Neural progenitor cell (in vitro differentiated cells): ENCODE data around the gene SLC6A3. TPM values are rescaled to one million over a fixed set of nuclear protein-coding genes. Genes with fewer than 3 reads are reported as not detected.

Experiments used
- DNase-seq: peaks from one replicate; pipeline ENCODE4 v3.0.0-alpha.2; 2016; ENCODE audit warnings: low spot score
- H2AFZ ChIP-seq: fragments of 200-600 bp; sonication (generic); replicated peaks from 2 replicates; pipeline ENCODE4 v1.6.1; 2016; ENCODE audit warnings: antibody characterized with exemption
- H3F3A ChIP-seq: fragments of 200-600 bp; sonication (generic); 2 replicates; pipeline ENCODE4 v1.6.1; 2016; ENCODE audit warnings: antibody characterized with exemption, low read depth
- H3K27ac ChIP-seq: fragments of 200-600 bp; sonication (generic); 2 replicates; pipeline ENCODE4 v1.5.1; 2016; ENCODE audit warnings: mild to moderate bottlenecking
- H3K27me3 ChIP-seq: fragments of 200-600 bp; sonication (generic); 2 replicates; pipeline ENCODE4 v1.6.1; 2016; ENCODE audit warnings: mild to moderate bottlenecking, moderate library complexity
- H3K36me3 ChIP-seq: fragments of 200-600 bp; sonication (generic); 2 replicates; pipeline ENCODE4 v1.5.1; 2016
- H3K4me1 ChIP-seq: fragments of 200-600 bp; sonication (generic); 2 replicates; pipeline ENCODE4 v1.6.1; 2016; ENCODE audit warnings: mixed run types
- H3K4me2 ChIP-seq: fragments of 200-600 bp; sonication (generic); 2 replicates; pipeline ENCODE4 v1.6.1; 2016
- H3K4me3 ChIP-seq: fragments of 200-600 bp; sonication (generic); 2 replicates; pipeline ENCODE4 v1.5.1; 2016
- H3K79me2 ChIP-seq: fragments of 200-600 bp; sonication (generic); 2 replicates; pipeline ENCODE4 v1.6.1; 2016; ENCODE audit warnings: low read depth
- H3K9ac ChIP-seq: fragments of 200-600 bp; sonication (generic); 2 replicates; pipeline ENCODE4 v1.6.1; 2016
- H3K9me3 ChIP-seq: fragments of 200-600 bp; sonication (generic); 2 replicates; pipeline ENCODE4 v1.5.1; 2016; ENCODE audit warnings: low read depth
- H4K20me1 ChIP-seq: fragments of 200-600 bp; sonication (generic); 2 replicates; pipeline ENCODE4 v1.6.1; 2016; ENCODE audit warnings: low read depth
- H3K27ac Mint-ChIP-seq: 3 replicates; pipeline ENCODE4 v1.8.0; 2021; ENCODE audit warnings: mixed read lengths
- H3K27me3 Mint-ChIP-seq: 2 replicates; pipeline ENCODE4 v1.8.0; 2022; ENCODE audit warnings: low read depth, mild to moderate bottlenecking, inconsistent platforms, moderate library complexity, mixed read lengths; ENCODE audit not compliant: insufficient read depth
- H3K36me3 Mint-ChIP-seq: 3 replicates; pipeline ENCODE4 v1.8.0; 2021; ENCODE audit warnings: mixed read lengths
- H3K4me1 Mint-ChIP-seq: 3 replicates; pipeline ENCODE4 v1.8.0; 2021; ENCODE audit warnings: mixed read lengths
- H3K4me3 Mint-ChIP-seq: 3 replicates; pipeline ENCODE4 v1.8.0; 2021; ENCODE audit warnings: mild to moderate bottlenecking, moderate library complexity, mixed read lengths
- H3K9me3 Mint-ChIP-seq: 3 replicates; pipeline ENCODE4 v1.8.0; 2020; ENCODE audit warnings: mixed read lengths
- CTCF ChIP-seq: fragments of 200-600 bp; sonication (generic); IDR thresholded peaks from 2 replicates; pipeline ENCODE4 v1.5.1; 2017; ENCODE audit warnings: antibody characterized with exemption, mild to moderate bottlenecking
- EZH2 ChIP-seq: fragments of 200-600 bp; sonication (generic); IDR thresholded peaks from 2 replicates; pipeline ENCODE4 v1.6.1; 2017; ENCODE audit warnings: antibody characterized with exemption, mild to moderate bottlenecking, moderate library complexity
- EZH2phosphoT487 ChIP-seq: fragments of 200-600 bp; sonication (generic); IDR thresholded peaks from 2 replicates; pipeline ENCODE4 v1.6.1; 2017; ENCODE audit warnings: antibody characterized with exemption
- total RNA-seq: library from RNA; depleted of rRNA; stranded (reverse); fragments of >200 nt; gene quantifications from 2 replicates; pipeline ENCODE4 v1.2.3, GENCODE V29; 2015; ENCODE audit warnings: low replicate concordance

The SLC6A3 gene
- total RNA-seq, 1 donor from 2014 or later = 0.32 TPM

- Histone ChIP-seq H2AFZ (no peak overlapping the region), H3K4me3 (no peak overlapping the region), H3K27ac (no peak overlapping the region), H3K4me1 (no peaks in the 10 kb centered on the region), H4K20me1 (no peaks in the 10 kb centered on the region), H3F3A (no peaks in the 10 kb centered on the region), H3K27me3 (peaks cover 27% of the 10 kb centered on the region), H3K36me3 (no peaks in the 10 kb centered on the region), H3K4me2 (no peak overlapping the region), H3K79me2 (no peaks in the 10 kb centered on the region), H3K9ac (no peak overlapping the region), H3K9me3 (no peaks in the 10 kb centered on the region)
- TF ChIP-seq EZH2phosphoT487 = no peak
- TF ChIP-seq CTCF = no peak
- no peak for TF ChIP-seq EZH2
- Mint-ChIP-seq H3K36me3 (no peaks in the 10 kb centered on the region), H3K27ac (no peak overlapping the region), H3K9me3 (no peaks in the 10 kb centered on the region), H3K4me1 (no peaks in the 10 kb centered on the region), H3K4me3 (no peak overlapping the region), H3K27me3 (peaks cover 25% of the 10 kb centered on the region)
- DNase-seq = no peak
Measured at GRCh38 chr5:1366514-1366913, 78.7 kb downstream of the SLC6A3 start.

- Histone ChIP-seq H3K9me3 (no peaks in the 10 kb centered on the region), H2AFZ (no peak overlapping the region), H3K27me3 (peaks cover 27% of the 10 kb centered on the region), H3K4me2 (no peak overlapping the region), H3K9ac (no peak overlapping the region), H3K27ac (no peak overlapping the region), H3F3A (no peaks in the 10 kb centered on the region), H3K79me2 (no peaks in the 10 kb centered on the region), H3K4me3 (no peak overlapping the region), H3K4me1 (no peaks in the 10 kb centered on the region), H4K20me1 (no peaks in the 10 kb centered on the region), H3K36me3 (no peaks in the 10 kb centered on the region)
- Mint-ChIP-seq H3K27me3 (peaks cover 20% of the 10 kb centered on the region), H3K36me3 (no peaks in the 10 kb centered on the region), H3K4me3 (no peak overlapping the region), H3K4me1 (no peaks in the 10 kb centered on the region), H3K9me3 (no peaks in the 10 kb centered on the region), H3K27ac (no peak overlapping the region)
- TF ChIP-seq CTCF (no peak), EZH2phosphoT487 (no peak), EZH2 (no peak)
- DNase-seq = no peak
Measured at GRCh38 chr5:1364211-1364610, 81.0 kb downstream of the SLC6A3 start.

DNA sequence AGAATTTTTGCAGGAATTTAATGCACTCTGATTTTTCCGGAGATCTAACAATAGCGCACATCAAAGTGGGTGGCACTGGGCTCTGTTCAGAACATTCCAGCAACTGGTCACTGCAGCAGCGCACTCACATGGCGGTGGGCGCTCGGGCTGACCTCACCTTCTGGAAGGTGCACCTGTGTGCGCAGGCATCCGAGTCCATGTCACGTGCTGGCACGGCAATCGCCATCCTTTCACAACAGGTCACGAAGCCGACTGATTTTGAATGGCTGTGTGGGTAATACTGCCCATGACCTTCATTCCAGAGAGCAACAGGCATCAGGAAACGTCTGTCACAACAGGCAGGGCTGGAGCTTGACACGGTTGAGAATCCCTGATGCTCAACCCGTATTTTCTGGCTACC, 81.7 kb downstream of the SLC6A3 start:
- Histone ChIP-seq H3F3A (no peaks in the 10 kb centered on the region), H3K4me3 (no peak overlapping the region), H2AFZ (no peak overlapping the region), H3K4me2 (no peak overlapping the region), H3K36me3 (no peaks in the 10 kb centered on the region), H3K79me2 (no peaks in the 10 kb centered on the region), H3K4me1 (no peaks in the 10 kb centered on the region), H3K9me3 (no peaks in the 10 kb centered on the region), H3K9ac (no peak overlapping the region), H3K27ac (no peak overlapping the region), H3K27me3 (peaks cover 27% of the 10 kb centered on the region), H4K20me1 (no peaks in the 10 kb centered on the region)
- no peaks in the 10 kb centered on the region for H3K9me3 Mint-ChIP-seq
- TF ChIP-seq EZH2phosphoT487 (no peak), CTCF (no peak), EZH2 (no peak)
- no peak for DNase-seq
- H3K4me3 Mint-ChIP-seq = no peak overlapping the region
- H3K27me3 Mint-ChIP-seq = peaks cover 16% of the 10 kb centered on the region
- H3K27ac Mint-ChIP-seq = no peak overlapping the region
- H3K4me1 Mint-ChIP-seq = no peaks in the 10 kb centered on the region
- H3K36me3 Mint-ChIP-seq = no peaks in the 10 kb centered on the region
